HepG2 (cell line): ENCODE data around the gene SGPP1. TPM values are rescaled to one million over a fixed set of nuclear protein-coding genes. Genes with fewer than 3 reads are reported as not detected.
A peak's percentile ranks its signal among the peaks of the same experiment; 100 is the strongest.

Source experiments
- ATAC-seq: fragments of 200-7000 bp; cut with Tn5 transposase; 3 replicates; pipeline ENCODE4 v1.9.1; 2020; ENCODE audit warnings: mild to moderate bottlenecking, moderate library complexity
- BruUV-seq: library from RNA; stranded (reverse); fragments of 400-500 nt; replicated peaks from 2 replicates; lab custom pipeline; 2021; lab: Mats Ljungman, UMichigan
- CTCF ChIA-PET: fragments of 300-600 bp; formaldehyde crosslinking; extraction: SDS; loops from one replicate; lab custom pipeline; 2021; ENCODE audit warnings: low total read pairs, inconsistent platforms, low intra/inter-chr PET ratio; lab: Yijun Ruan, JAX
- POLR2A ChIA-PET: fragments of 350-600 bp; sonication (Branson Sonifier 250); formaldehyde crosslinking; loops from one replicate; lab custom pipeline; 2020; ENCODE audit warnings: antibody characterized with exemption, inconsistent platforms; lab: Yijun Ruan, JAX
- DNase-seq: peaks from one replicate; pipeline ENCODE4 v3.0.0-alpha.2; 2015; ENCODE audit warnings: low spot score
- FAIRE-seq: peaks from 3 replicates; lab custom pipeline; 2011; peaks lifted over from hg19 to GRCh38; lab: Jason Lieb, UNC
- H2AFZ ChIP-seq: one replicate; pipeline ENCODE4 v1.6.1; 2011; ENCODE audit warnings: low read length, inconsistent platforms
- H3K27ac ChIP-seq: fragments of 300-600 bp; 3 replicates; pipeline ENCODE4 v1.8.0; 2011; ENCODE audit warnings: mixed run types, mild to moderate bottlenecking, mixed read lengths, low read length, inconsistent platforms; ENCODE audit not compliant: insufficient read depth; ENCODE audit errors: extremely low read length
- H3K27me3 ChIP-seq, 2 experiments: fragments of 200-600 bp in 1 of 2; 2 replicates in 1 of 2; 3 replicates in 1 of 2; pipeline versions ENCODE4 v1.6.0 to v1.8.0; 2011; ENCODE audit warnings: low read length in 2 of 2, mild to moderate bottlenecking in 2 of 2, moderate library complexity in 2 of 2, inconsistent platforms in 1 of 2; ENCODE audit not compliant: insufficient read depth in 2 of 2, control insufficient read depth in 1 of 2
- H3K36me3 ChIP-seq, 2 experiments: fragments of 200-600 bp in 1 of 2; replicated peaks in 1 of 2; 2 replicates in 1 of 2; 3 replicates in 1 of 2; pipeline versions ENCODE4 v1.5.1 to v1.8.0; 2011; ENCODE audit warnings: low read length in 2 of 2, inconsistent platforms in 1 of 2; ENCODE audit not compliant: insufficient read depth in 2 of 2, control insufficient read depth in 1 of 2
- H3K4me1 ChIP-seq: 2 replicates; pipeline ENCODE4 v1.5.1; 2012; ENCODE audit warnings: low read length, inconsistent platforms; ENCODE audit not compliant: insufficient read depth
- H3K4me2 ChIP-seq: 2 replicates; pipeline ENCODE4 v1.6.0; 2011; ENCODE audit warnings: low read depth, low read length, inconsistent platforms
- H3K4me3 ChIP-seq, 3 experiments: fragments of 200-600 bp in 1 of 3; sonication (generic), shearing (Covaris generic) in 1 of 3; replicated peaks in 1 of 3; 2 replicates each; pipeline ENCODE4 v1.5.1; 2011 to 2016; ENCODE audit warnings: low read length in 3 of 3, inconsistent platforms in 2 of 3, low read depth in 2 of 3, mild to moderate bottlenecking in 2 of 3, control low read depth in 1 of 3, mixed read lengths in 1 of 3; ENCODE audit not compliant: insufficient read depth in 1 of 3
- H3K79me2 ChIP-seq: one replicate; pipeline ENCODE4 v1.6.1; 2011; ENCODE audit warnings: low read length, inconsistent platforms; ENCODE audit not compliant: insufficient read depth
- H3K9ac ChIP-seq: 2 replicates; pipeline ENCODE4 v1.6.0; 2011; ENCODE audit warnings: mild to moderate bottlenecking, low read depth, low read length, inconsistent platforms; ENCODE audit not compliant: insufficient read depth
- H3K9me3 ChIP-seq: 2 replicates; pipeline ENCODE4 v1.5.1; 2012; ENCODE audit warnings: mild to moderate bottlenecking, low read length
- H4K20me1 ChIP-seq: 2 replicates; pipeline ENCODE4 v1.6.0; 2011; ENCODE audit warnings: inconsistent platforms, mild to moderate bottlenecking, low read length, moderate library complexity; ENCODE audit not compliant: insufficient read depth
- ARHGAP35 ChIP-seq: sonication (generic); formaldehyde crosslinking; IDR thresholded peaks from 2 replicates; pipeline ENCODE4 v1.9.0; 2022; ENCODE audit warnings: mild to moderate bottlenecking, inconsistent platforms, moderate library complexity, missing genetic modification reagents, borderline replicate concordance
- ARNT2 ChIP-seq: sonication (generic); formaldehyde crosslinking; IDR thresholded peaks from 2 replicates; pipeline ENCODE4 v1.8.0; 2022; ENCODE audit warnings: mild to moderate bottlenecking, low read depth, missing genetic modification reagents, moderate library complexity
- BRD4 ChIP-seq: sonication (generic); formaldehyde crosslinking; IDR thresholded peaks from 2 replicates; pipeline ENCODE4 v1.4.0; 2020; ENCODE audit warnings: missing genetic modification reagents
- EEA1 ChIP-seq: sonication (generic); formaldehyde crosslinking; IDR thresholded peaks from 2 replicates; pipeline ENCODE4 v1.5.1; 2020; ENCODE audit warnings: mild to moderate bottlenecking, missing genetic modification reagents, borderline replicate concordance
- HIVEP1 ChIP-seq: sonication (generic); formaldehyde crosslinking; IDR thresholded peaks from 2 replicates; pipeline ENCODE4 v1.4.0; 2020; ENCODE audit warnings: mild to moderate bottlenecking, missing genetic modification reagents
- KDM2A ChIP-seq: sonication (generic); formaldehyde crosslinking; IDR thresholded peaks from 2 replicates; pipeline ENCODE4 v1.4.0; 2020; ENCODE audit warnings: low read depth, missing genetic modification reagents, borderline replicate concordance
- KDM6A ChIP-seq: IDR thresholded peaks from 2 replicates; pipeline ENCODE4 v1.6.1; 2016; ENCODE audit warnings: low read depth
- MED8 ChIP-seq: sonication (generic); formaldehyde crosslinking; IDR thresholded peaks from 2 replicates; pipeline ENCODE4 v1.8.1; 2023; ENCODE audit warnings: mild to moderate bottlenecking, missing genetic modification reagents; ENCODE audit not compliant: insufficient replicate concordance
- RAD21 ChIP-seq: fragments of 450-650 bp; formaldehyde crosslinking; IDR thresholded peaks from 2 replicates; pipeline ENCODE4 v1.5.0; 2020; ENCODE audit warnings: mild to moderate bottlenecking
- RFX3 ChIP-seq: IDR thresholded peaks from 2 replicates; pipeline ENCODE4 v1.6.1; 2016; ENCODE audit warnings: missing biosample characterization, missing genetic modification reagents
- SNAPC5 ChIP-seq: sonication (generic); formaldehyde crosslinking; IDR thresholded peaks from 2 replicates; pipeline ENCODE4 v1.8.1; 2023; ENCODE audit warnings: mild to moderate bottlenecking, missing genetic modification reagents, borderline replicate concordance
- TBX3 ChIP-seq: fragments of 450-650 bp; IDR thresholded peaks from 2 replicates; pipeline ENCODE4 v1.6.1; 2017; ENCODE audit warnings: antibody characterized with exemption, mild to moderate bottlenecking, inconsistent platforms, borderline replicate concordance
- ZBTB2 ChIP-seq: sonication (generic); formaldehyde crosslinking; IDR thresholded peaks from 2 replicates; pipeline ENCODE4 v1.8.0; 2022; ENCODE audit warnings: low read depth, missing genetic modification reagents
- ZNF512 ChIP-seq: sonication (generic); formaldehyde crosslinking; IDR thresholded peaks from 2 replicates; pipeline ENCODE4 v1.4.0; 2020; ENCODE audit warnings: mild to moderate bottlenecking, missing genetic modification reagents
- ZNF691 ChIP-seq: sonication (generic); formaldehyde crosslinking; IDR thresholded peaks from 2 replicates; pipeline ENCODE4 v1.4.0; 2020; ENCODE audit warnings: missing genetic modification reagents, low read depth, mild to moderate bottlenecking, borderline replicate concordance
- ZNF704 ChIP-seq: sonication (generic); formaldehyde crosslinking; IDR thresholded peaks from 2 replicates; pipeline ENCODE4 v1.8.1; 2023; ENCODE audit warnings: mild to moderate bottlenecking, inconsistent platforms, moderate library complexity, missing genetic modification reagents, borderline replicate concordance
- ZNF775 ChIP-seq: sonication (generic); formaldehyde crosslinking; IDR thresholded peaks from 2 replicates; pipeline ENCODE4 v1.4.0; 2020; ENCODE audit warnings: missing genetic modification reagents, mild to moderate bottlenecking, moderate library complexity, borderline replicate concordance
- in situ Hi-C: cut with HindIII; loops from 2 replicates; pipeline ENCODE4 v1.10.0; 2017; ENCODE audit warnings: low pct_unique_long_range_greater_than_20kb; ENCODE audit not compliant: extremely low pct_ligation_motif_present
- intact Hi-C: fragments of 100-400 bp; cut with micrococcal nuclease; formaldehyde crosslinking; loops from one replicate; pipeline ENCODE4 v1.10.0; 2022; ENCODE audit not compliant: unreplicated experiment
- polyA plus RNA-seq, 8 experiments: library from polyadenylated mRNA; depleted of rRNA in 3 of 8; stranded (reverse) in 7 of 8; unstranded in 1 of 8; fragments of >200 nt; fragmentation: Illumina TruSeq in 4 of 8; extraction: Trizol in 4 of 8; gene quantifications; 2 replicates each; pipeline versions ENCODE4 v1.2.1 to v1.2.3, GENCODE V29; 2011 to 2016; ENCODE audit warnings: low read depth in 4 of 8, missing spikeins in 1 of 8, mixed read lengths in 1 of 8; ENCODE audit not compliant: insufficient read depth in 1 of 8
- total RNA-seq, 5 experiments: library from RNA; depleted of rRNA; stranded (reverse); fragments of >200 nt; fragmentation: Illumina TruSeq; extraction: Trizol; gene quantifications; 2 replicates each; pipeline ENCODE4 v1.2.3, GENCODE V29; 2016; ENCODE audit warnings: low read depth in 1 of 5

The SGPP1 gene
- total and polyA plus RNA-seq, 2 of the 13 experiments (the other 11 are each of a cell fraction or from before 2014, with no cell fraction given) = 6.4 to 6.8 TPM

GRCh38 chr14:63727736-63728728 is at the start of gene SGPP1 (continued):
- no peak for TF ChIP-seq SNAPC5 (CRISPR knock-in tag)
- no peak for TF ChIP-seq TBX3
- TF ChIP-seq HIVEP1 (CRISPR knock-in tag) = no peak
- TF ChIP-seq ZBTB2 = no peak
- TF ChIP-seq KDM6A = no peak
- peak; percentile 42; the same call in 1 of the 2 replicates for TF ChIP-seq RAD21 (CRISPR knock-in tag)

- Histone ChIP-seq H3K9me3 (no peaks in the 10 kb centered on the region), H3K27me3 (no peaks in the 10 kb centered on the region), H3K79me2 (no peaks in the 10 kb centered on the region), H2AFZ (no peak overlapping the region), H3K4me2 (no peak overlapping the region), H4K20me1 (no peaks in the 10 kb centered on the region), H3K4me1 (peaks cover 16% of the 10 kb centered on the region), H3K4me3 (no peak overlapping the region), H3K36me3 (no peaks in the 10 kb centered on the region), H3K9ac (no peak overlapping the region), H3K27ac (no peak overlapping the region)
- peak; percentile 32 for DNase-seq
- ChIA-PET CTCF (no interaction called here), POLR2A (no interaction called here)
- in situ Hi-C loops = no loop called here
- no TSS peak for BruUV-seq
- no peak for ATAC-seq
- no peak for FAIRE-seq
- intact Hi-C loops = no loop called here
- no peak for TF ChIP-seq ZNF704 (CRISPR knock-in tag)
- TF ChIP-seq ARHGAP35 (CRISPR knock-in tag) = no peak
- TF ChIP-seq EEA1 (CRISPR knock-in tag) = no peak
- TF ChIP-seq ZNF512 (CRISPR knock-in tag) = no peak
- TF ChIP-seq ZNF691 = no peak
- no peak for TF ChIP-seq MED8 (CRISPR knock-in tag)
- no peak for TF ChIP-seq KDM2A (CRISPR knock-in tag)
- TF ChIP-seq BRD4 (CRISPR knock-in tag) = no peak
- no peak for TF ChIP-seq RFX3 (CRISPR knock-in tag)
- no peak for TF ChIP-seq ARNT2 (CRISPR knock-in tag)
- TF ChIP-seq ZNF775 (CRISPR knock-in tag) = no peak
These were observed 49.2 kb upstream of the SGPP1 start for GRCh38 chr14:63777024-63777423.
